GM12874 (cell line): ENCODE measurements around the gene GALNT10.
A peak's percentile ranks its signal among the peaks of the same experiment; 100 is the strongest.

Source experiments
- CTCF ChIP-seq: IDR thresholded peaks from 2 replicates; pipeline ENCODE4 v1.5.1; 2011; ENCODE audit warnings: low read depth, mild to moderate bottlenecking, control low read depth, low read length, moderate library complexity; ENCODE audit not compliant: insufficient read depth

GALNT10 gene

DNA sequence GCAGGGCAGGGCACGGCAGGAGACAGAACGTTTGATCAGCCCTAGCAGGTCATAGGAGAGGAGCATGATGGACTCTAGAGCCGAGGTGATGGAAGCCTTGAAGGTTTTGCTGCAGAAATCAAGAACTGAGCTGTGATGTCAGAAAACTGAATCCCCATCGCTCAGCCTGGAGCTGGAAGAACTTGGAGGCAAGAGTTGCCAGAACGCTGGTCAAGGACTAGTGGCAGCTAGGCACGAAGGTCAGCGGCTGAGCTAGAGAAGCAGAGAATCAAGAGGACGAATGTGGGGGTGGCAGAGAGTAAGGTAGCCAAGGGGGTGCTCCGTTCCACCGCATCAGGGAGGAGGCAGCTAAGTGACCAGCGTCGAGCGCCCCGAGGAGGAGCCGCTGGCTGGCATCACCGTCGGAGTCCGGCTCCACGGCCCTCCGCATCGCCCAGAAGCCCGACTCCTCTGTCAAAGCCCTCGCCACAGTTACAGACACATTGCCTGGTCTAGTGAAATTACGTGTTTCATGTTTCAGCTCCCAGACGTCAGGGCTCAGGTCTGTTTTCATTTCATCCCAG is 1.2 kb upstream of the GALNT10 start:
- no peak for TF ChIP-seq CTCF

DNA sequence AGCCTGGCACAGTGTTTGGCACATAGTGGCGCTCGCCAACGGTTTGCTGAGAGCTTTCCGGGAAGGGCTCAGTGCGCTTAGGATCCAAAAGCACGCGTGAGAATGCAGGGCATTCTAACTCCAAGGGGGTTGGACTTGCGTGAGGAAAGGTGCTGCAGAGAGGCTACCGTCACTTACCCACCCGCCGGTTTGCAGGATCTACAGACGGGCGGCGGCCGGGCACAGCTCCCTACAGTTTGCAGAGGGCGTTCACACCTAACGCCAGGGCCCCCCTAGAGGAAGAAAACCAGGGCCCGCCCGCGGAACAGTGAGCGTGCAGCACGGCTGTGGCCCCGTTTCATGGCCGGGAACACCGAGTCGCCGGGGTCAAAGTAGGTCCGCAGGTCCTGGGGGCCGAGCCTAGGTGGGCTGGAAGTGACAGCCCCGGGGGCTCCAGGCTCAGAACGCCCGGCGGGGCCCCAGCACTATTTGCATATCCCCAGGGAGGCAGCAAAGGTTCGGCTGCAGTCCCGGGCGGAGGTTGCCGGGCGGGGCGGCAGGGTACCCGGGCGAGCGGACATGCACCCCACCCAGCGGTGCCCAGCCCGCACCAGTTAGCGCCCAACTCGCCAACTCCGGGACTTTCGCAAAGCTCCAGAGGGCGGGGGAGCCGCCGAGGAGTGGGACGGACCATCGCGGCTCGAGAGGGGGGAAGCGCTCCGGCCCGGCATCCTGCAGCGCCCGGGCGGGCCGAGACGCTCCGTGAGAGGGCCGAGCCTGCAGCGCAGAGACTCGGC is 526 bp upstream of the GALNT10 start:
- TF ChIP-seq CTCF = peak; percentile 43

DNA sequence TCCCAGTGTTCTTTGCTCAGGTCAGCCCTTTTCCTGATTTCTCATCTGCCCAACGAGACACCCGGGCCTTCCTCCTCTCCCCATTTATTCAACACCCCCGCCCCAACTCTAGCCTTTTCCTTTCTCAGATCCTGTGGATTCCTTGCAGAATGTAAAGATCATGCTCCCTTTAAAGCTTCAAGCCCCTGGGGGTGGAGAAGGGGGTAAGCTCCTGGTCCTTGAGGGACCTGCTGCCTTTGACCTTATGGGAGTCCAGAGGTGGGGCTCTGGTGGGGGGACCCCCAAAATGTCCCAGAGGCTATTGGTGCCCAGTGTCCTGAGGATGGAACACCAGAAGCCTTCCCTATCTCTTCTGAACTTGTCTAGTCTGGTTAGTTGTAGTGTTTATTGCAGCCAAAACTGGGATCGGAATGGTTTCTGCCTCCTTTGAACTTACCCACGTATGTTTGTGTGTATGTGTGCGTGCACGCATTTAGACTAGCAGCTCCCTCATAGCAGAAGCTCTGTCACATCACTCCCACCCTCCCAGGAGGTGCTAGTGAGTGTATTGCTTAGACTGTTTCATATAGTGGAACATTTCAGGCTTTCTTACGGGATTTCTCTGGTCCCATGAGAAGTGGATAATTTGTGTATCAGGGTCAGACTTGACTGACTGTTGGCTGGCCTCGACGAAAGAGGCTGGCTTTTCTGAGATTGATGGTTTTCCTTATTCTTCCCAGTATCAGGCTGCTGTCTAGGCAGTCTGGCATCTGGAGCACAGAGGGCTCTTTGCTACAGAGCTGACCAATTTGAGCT is 1.1 kb downstream of the GALNT10 start:
- no peak for TF ChIP-seq CTCF

DNA sequence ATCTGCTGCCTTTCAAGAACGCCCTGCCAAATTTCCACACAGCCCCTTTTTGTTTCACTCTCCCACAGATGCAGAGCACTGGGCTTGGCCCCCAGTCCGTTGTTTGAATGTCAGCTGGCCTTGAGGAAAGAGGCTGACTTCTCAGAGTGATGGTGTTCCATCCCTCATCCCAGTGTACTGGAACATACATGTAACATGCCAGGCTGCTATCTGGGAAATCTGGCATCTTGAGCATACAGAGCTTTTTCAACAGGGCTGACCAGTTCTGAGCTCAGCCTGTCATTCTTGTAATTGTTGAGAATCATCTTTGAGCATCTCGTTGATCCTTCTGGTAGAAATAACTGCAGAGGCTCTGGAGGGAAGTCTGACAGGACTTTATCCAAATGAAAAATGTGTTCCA is 2.8 kb downstream of the GALNT10 start:
- no peak for TF ChIP-seq CTCF

DNA sequence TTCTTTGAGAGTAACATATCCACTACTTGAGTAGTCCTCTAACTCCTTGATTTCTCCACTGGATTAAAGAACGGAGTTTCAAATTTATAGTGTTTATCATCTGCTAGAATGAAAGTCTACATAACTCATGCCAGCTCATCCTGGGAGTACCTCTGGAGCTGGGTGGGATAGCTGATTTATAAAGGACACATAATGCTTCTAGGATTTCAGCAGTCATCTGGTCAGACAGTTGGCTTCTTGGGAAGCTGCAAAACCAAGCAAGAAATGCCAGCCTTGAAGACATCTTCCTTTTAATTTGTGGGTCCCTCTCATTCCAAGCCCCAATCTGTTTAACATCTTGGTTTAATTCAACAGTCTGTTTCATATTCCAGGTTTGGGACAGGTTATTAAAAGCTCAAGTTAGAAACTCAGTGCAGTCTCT is 3.2 kb downstream of the GALNT10 start:
- no peak for TF ChIP-seq CTCF

- TF ChIP-seq CTCF = no peak
Observed at GRCh38 chr5:154194345-154195329, 4.1 kb downstream of the GALNT10 start.
